HG03442 (cell line): ENCODE data around the gene NELL1.
A peak's percentile ranks its signal among the peaks of the same experiment; 100 is the strongest.

Source experiments
- ATAC-seq: cut with Tn5 transposase; IDR thresholded peaks from one replicate; pipeline ENCODE4 v1.9.1; 2021; ENCODE audit warnings: mild to moderate bottlenecking, moderate library complexity; ENCODE audit not compliant: unreplicated experiment

NELL1 gene

DNA sequence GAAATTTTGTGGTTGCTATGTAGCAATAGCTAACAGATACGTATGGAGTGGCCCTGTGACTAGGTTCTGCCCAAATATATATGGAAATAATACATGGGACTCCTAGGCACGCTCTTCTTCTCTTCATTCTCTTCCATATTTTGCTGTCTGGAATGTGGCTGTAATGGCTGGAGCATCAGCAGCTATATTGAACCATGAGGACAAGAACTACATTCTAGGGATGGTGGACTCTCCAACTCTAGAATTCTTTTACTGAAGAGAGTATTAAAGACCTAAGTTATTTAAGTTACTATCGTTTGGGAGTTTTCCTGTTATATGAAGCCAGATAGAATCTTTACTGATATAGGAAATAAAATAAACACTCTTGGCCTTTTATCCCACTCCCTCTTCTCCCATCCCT, 7.5 kb upstream of the NELL1 start:
- no peak for ATAC-seq

DNA sequence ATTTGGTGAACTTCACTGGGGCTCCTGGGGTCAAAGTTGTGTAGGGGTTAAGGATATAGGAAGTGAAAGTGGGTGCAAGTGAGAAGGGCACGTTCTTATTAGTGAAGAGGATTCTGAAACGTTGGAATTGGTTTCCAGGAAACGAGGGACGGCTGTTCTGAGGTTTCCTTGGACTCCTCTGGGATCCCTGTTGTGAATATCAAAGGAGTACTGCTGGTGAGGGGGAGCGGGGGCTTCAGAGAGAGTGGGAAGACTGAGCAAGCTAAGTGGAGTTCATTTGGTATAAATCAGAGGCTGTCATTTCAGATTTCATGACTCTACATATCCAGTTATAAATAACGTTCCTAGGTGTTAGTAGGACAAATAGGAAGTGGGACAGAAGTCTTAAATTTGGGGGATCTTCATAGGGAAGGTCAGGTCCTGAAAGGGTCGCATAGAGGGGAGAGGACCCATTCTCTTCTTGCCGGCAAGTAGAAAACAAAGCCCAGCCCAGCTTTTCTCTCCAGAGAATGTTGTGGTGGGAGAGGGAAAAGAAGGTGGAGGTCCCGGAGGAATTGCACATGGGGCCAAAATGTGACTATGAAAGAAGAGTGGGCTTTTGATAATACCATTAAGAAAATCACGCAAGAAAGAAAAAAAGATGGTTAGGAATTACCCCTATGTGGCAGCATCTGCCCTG, 1.1 kb upstream of the NELL1 start:
- no peak for ATAC-seq

- ATAC-seq: no peak
Measured at GRCh38 chr11:20669820-20670684, 666 bp downstream of the NELL1 start.

GRCh38 chr11:20670932-20671403, 1.6 kb downstream of the NELL1 start:
- no peak for ATAC-seq

DNA sequence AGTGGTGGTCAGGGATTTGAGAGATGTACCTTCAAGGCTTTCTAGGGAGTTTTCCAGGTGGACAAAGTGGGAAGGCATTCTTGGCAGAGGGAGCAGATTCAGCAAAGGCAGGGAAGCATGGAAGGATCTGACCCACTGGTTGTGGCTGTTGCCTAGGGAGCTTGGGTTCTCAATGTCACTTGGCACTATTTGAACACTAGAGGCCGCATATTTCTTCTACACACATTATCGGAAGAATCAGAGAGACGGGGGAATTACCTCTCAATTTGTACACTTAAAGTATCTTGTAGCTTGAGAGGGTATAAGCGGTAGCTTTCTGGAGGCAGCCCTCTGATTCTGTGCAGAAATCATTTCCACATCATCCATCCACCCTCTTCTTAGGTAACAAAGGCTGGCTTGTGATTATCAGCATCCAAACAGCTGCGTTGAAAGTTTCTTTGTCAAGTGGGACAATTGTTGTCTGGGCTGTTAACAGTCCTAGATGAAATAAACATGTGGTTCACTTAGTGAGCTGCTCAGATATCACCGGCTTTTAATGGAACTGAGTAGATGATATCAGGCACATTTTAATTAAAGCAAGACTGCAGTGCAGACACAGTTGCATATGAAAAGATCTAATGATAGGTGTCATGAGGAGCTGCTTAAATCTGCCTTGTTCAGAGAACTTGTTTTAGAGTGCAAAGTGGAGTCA, 2.6 kb downstream of the NELL1 start:
- ATAC-seq: peak; percentile 57

GRCh38 chr11:20672575-20672974, 3.2 kb downstream of the NELL1 start:
- no peak for ATAC-seq

GRCh38 chr11:20676658-20677057, 7.3 kb downstream of the NELL1 start:
- ATAC-seq: no peak

GRCh38 chr11:20688761-20689160, 19.4 kb downstream of the NELL1 start:
- no peak for ATAC-seq

- no peak for ATAC-seq
Measured at GRCh38 chr11:20707876-20708275, 38.5 kb downstream of the NELL1 start.

DNA sequence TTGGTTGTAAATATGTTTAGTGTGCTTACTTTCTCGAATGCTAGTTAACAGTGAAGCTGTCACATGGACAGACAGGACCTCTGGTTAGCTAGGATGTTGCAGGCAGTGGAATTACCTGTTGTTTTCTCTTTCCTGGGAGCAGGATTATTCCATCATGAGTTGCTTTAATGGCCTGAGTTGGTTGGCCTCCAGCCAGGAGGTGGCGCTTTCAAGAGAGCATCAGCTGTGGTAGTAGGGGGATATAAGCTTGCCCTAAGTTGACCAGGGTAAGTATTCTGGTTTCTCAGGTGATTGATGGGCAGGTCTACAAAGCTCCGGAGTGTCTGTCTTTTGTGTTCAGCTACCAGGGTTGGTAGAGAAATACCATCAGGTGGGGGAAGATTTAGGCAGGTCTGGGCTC, 43.5 kb downstream of the NELL1 start:
- ATAC-seq: no peak

GRCh38 chr11:20715464-20715863, 46.1 kb downstream of the NELL1 start:
- no peak for ATAC-seq

DNA sequence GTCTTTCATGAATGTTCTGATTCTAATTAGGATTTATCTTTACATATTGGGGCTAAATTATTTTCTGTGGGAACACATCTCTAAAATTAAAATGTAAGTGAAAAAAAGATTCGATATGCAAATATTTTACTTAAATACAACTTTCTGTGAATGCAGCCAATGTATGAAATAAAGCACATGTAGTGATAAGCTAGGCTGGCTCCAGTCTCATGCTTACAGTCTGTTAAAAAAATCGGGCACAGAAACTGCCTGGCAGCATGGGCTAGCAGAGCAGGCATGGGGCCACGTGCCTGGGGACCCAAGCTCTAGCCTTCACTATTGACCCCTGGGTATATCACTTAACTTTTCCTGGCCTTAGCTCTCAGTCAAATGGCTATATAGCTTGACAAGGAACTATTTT, 46.5 kb downstream of the NELL1 start:
- ATAC-seq: no peak

- no peak for ATAC-seq
Measured at GRCh38 chr11:20719821-20720220, 50.4 kb downstream of the NELL1 start.

DNA sequence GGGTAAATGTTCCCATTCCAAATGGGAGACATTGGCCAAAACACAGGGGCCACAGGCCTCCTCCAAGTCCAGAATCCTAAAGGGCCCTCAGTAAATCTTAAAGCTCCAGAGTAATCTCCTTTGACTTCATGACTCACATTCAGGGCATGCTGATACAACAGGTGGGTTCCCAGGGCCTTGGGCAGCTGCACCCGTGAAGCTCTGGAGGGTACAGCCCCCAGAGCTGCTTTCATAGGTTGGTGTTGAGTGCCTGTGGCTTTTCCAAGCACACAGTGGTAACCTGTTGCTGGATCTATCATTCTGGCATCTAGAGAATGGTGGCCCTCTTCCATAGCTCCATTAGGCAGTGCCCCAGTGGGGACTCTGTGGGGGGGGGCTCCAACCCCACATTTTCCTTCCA, 54.0 kb downstream of the NELL1 start:
- ATAC-seq: no peak

DNA sequence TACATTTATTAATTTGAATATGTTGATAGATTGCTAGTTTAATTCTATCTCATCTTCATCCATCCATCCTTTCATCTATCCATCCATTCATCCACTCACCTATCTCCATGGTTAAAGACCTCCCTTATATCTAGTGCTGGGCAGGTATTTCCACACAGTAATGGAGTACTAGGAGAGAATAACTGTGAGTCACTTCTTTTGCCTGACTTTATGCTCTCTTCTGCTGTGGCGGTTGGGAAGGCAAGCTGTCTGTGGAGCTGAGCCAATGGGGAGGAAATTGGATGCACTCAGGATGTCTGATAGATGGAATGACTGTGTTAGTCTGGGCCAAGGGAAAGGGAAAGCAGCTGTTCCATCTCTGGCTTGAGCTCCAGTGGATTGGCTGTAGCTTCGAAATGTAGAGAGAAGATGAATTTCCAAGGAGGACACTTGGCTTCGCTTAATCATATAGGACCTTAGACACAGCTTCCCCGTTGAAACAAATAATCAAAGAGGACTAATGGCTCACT, 60.3 kb downstream of the NELL1 start:
- no peak for ATAC-seq

DNA sequence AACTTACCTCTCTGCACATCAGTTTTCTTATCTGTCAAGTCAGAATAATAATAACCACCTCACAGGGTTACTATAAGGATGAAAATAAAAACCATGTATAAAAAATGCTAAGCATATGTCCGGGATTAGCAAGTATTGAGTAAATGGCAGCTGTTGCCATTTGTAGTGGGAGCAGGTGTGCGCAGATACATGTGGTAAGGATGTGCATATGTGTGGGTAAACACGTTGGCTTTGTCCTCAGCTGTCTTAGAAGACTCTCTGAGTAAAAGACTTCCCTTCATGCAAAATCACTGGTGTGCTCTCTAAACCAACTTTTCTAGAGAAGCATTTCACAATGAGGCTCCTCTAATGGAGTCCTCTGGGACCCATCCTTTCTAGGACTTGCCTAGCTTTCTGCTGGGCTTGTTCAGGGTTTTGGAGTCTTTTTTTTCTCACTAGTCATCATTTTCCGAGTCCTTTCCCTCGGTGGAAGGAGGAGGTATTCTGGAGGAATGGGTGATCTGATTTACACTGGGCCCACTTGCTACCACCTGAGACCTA, 62.4 kb downstream of the NELL1 start:
- no peak for ATAC-seq

DNA sequence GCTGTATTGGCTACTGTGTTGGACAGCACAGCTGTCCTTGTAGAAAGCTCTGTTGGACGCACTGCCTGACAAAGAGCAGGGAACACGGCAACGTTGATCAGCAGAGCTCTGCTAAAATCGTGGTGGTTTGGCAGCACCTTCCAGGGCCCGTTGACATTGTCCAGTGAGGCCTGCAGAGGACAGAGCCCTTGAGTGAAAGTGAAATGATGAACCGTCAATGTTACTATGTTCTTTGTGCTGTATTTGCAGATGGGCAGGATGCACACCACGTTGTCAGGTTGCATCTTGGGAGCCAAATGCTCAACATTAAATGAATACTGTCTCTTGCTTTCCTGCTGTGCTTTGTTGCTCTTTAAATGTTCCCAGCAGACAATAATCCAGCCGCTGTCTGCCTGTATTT, 69.7 kb downstream of the NELL1 start:
- no peak for ATAC-seq

GRCh38 chr11:20739577-20739976, 70.2 kb downstream of the NELL1 start:
- no peak for ATAC-seq

GRCh38 chr11:20754933-20755332, 85.5 kb downstream of the NELL1 start:
- no peak for ATAC-seq

DNA sequence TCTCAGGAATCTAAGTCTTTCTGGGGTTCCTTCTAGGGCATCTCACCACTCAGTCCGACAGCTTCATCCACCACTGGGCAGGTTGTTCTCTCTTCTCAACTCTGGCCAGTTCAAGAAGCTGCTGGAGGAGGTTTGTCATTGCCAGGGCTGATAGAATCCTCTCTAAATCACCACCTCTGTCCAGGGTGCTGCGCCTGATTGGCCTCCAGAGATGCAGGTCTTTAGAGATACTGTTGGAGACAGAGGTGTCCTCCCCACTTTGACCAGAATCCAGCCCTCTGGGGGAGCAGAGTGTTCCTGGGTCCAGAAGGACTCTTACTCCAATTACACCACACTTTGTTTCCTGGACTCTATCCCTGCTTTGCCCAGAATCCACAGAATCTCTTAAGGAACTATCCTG, 90.2 kb downstream of the NELL1 start:
- no peak for ATAC-seq

- no peak for ATAC-seq
Measured at GRCh38 chr11:20760811-20761210, 91.4 kb downstream of the NELL1 start.
